NK-92 (cell line): Measurements from ENCODE around the gene TMEM250.

Experiments used
- DNase-seq: peaks from one replicate; lab custom pipeline; 2025; ENCODE audit not compliant: unreplicated experiment; lab: John Stamatoyannopoulos, UW

Gene TMEM250

DNA sequence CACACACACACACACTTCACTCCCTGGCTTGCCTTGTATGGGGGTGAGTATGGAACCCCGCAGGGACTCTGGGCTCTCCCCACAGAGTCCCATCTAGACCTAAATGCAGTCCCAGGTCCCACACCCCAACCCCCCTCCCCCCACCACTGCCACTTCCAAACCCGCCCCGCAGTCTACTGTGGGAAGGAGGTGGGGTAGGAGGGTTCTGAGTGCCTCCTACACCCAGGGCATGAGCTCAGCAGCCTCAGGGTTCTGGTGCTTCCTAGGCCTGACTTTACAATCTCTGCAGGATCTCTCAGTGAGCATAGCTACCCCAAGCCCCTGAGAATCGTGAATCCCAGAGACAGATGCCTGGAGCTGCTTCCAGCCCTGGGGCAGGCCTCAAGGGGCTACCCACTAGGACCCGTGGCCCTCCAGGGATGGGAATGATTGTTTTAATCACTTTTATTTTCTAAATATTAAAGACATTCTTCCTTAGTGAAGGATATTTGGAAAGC is 22.1 kb downstream of the TMEM250 start:
- DNase-seq, result no peak

DNA sequence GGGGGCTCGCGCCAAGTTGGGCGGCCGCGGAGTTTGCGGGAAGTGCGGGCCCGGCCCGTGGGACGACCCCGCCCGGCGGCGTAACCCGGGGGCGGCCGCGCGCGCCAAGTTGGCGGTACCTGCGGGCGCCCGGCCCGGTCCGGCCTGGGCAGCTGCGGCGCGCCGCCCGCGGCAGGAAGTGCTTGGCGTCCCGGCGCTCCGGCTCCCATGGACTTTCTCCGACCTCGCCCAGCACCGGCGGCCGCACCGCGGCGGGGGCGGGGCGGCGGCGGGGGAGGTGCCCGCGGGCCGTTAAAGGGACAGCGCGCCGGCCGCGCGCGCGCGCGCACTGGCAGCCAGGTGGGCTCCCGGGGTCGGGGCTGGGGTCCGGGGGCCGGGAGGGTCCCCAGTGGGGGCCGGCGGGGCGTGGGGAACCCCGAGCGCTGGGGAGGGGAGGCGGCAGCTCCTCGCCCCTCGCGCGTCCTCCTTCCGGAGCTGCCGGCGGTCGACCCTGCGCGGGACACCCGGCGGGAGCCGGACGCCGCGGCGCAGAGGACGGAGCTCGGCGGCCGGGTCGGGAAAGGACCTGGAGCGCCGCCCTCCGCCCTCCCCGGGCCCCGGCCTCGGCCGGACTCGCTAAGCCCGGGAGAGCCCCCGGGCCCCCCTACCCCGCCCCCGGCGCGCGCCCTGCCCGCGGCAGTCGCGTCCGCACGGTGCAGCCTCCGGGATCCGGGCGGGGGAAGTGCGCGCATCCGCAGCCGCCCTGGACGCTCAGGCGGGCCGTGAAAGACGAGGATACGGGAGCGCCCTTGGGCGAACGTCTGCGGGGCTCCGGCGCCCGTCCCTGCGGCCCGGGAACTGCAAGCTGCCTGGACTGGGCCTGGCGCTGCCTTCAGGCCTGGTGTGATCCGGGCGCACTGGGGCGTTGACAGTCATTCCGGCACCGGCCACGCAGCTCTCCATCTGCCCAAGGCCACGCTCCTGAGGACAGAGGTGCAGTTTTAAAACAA is 23.3 kb downstream of the TMEM250 start, which contains the start of gene NACC2:
Gene NACC2 (minus strand): TSS at position 220 of the 989 bp plus-strand sequence. CDS start 44,768 bp downstream, outside the sequence.
- DNase-seq, result no peak

DNA sequence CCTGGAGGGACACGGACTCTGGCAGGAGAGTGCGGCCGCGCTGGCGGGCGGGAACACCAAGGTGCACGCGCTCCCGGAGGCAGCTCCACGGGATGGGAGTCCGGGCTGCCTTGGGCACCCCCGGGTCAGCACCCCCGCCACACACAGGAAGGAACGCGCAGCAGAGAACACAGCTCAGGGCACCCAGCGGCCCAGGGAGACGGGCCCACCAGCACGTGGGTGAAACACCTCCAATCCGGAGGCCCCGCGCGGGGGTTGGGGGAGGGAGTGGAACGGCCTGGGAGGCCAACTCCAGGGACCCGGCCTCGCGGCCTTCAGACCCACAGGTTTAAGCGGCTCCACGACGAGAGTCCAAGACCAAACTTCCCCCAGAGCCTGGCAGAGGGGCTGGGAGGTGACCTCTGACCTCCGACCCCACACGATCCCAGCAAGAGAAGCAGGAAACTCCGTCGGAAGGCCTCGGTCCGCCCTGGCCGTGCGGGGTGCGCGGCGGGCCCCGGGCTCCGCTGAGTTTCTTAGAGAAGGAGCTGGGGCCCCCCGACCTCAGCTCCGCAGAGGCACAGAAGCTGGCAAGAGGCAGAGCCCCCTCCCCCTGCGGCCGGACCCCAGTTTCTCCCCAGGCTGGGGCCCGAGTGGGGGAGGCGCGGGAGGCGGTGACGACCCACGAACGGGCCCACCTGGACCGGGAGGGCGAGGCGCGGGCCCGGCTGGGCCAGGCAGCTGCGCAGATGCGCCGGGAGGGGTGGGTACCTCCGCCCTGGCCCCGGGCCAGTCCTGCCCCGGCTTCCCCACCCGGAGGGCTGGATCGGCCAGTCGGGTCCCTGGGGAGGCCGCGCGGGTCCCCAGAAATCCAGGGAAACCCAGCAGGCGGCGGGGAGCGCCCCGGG is 24.4 kb downstream of the TMEM250 start:
- no peak for DNase-seq

DNA sequence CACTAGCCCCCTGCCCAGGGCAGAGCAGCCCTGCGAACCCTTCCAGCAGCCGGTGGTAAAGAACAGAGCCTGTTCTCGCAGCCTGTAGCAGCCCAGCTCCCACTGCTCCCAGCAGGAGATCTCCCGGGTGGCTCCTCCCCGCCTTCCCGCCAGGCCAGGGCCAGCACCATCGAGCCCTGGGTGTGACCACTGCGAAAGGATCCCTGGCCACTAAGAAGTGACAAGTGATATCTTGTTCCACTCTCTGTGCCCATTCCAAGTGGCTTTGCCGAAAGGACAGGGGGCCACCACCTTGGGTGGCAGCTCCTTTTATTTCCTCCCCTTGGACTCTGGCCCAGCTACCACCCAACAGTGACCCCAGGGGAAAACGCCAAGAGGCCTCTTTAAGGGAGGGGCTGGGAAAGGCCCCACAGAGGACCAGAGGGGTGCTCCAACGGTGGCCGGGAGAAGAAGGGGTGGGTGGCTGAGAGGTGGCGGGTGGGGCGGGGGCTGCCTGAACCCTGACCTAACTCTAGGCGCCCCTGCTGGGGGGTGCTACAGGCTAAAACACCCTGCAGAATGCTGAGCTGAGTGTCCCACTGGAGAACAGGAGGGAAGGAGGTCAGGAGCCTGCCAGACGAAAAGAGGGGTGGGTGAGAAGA is 25.2 kb downstream of the TMEM250 start:
- DNase-seq, result no peak

DNA sequence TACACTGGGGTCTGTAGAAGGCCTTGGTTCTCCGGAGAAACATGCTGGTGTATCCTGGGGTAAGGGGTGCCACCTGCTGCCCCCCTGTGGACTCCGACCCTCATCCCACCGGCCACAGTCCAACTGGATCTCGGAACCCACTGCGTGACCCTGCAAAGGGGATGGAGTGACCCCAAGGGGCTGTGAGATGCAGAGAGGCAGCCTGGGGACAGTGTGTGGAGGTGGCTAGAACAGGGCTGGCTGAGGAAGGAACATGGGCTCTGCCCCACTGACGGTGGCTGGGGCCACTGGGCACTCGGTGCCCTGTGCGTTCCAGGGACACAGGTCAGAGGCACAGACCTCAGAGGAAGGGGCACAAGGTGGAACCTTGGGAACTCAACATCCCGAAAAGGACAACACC is 25.9 kb downstream of the TMEM250 start:
- DNase-seq, result no peak

DNA sequence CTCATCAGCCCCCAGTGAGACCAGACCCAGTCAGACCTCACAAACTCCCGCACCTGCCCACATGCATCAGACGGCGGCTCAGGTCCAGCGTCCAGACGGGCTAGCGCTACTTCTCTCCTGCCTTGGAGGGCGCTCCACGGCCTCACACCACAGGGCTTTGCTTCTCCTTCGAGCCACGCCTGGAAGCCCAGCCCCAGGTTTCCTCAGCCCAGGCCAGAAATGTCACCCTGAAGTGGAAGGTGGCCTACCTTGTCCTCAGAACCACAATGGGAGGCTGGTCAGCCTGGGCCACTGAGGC is 26.4 kb downstream of the TMEM250 start:
- no peak for DNase-seq

DNA sequence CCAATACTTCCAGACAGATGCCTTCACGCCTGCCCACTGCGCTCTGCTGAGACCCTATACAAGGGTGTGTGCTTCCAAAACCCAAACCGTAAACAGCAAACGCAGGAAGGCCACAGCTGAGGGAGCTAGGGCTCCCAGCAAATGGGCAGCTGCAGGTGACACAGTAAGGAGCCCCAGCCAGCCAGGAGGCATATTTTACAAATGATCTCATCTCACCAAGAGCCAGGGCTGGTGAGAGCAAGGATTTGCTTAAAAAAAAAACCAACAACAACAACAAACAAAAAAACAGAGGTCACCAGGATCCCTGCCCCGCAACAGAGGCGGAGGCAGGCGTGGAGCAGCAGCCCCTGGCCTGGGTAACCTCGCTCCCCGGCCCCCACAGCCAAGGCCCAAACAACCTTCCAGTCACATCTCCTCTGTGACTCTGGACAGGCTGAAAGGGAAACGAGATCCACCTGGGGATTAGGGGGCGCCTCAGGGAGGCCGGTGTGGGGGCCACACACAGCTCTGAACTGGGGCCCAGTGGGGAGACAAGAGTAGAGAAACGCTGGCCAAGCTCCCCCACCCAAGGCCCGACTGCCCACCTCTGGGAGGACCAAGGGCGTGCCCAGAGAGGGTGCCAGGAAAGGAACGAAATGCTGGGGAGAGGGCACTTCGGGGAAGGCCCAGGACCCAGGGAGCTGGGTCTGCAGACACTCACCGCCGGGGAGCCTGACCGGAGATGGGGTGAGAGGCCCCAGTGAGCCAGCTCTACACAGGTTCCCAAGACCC is 26.9 kb downstream of the TMEM250 start:
- DNase-seq, result no peak

DNA sequence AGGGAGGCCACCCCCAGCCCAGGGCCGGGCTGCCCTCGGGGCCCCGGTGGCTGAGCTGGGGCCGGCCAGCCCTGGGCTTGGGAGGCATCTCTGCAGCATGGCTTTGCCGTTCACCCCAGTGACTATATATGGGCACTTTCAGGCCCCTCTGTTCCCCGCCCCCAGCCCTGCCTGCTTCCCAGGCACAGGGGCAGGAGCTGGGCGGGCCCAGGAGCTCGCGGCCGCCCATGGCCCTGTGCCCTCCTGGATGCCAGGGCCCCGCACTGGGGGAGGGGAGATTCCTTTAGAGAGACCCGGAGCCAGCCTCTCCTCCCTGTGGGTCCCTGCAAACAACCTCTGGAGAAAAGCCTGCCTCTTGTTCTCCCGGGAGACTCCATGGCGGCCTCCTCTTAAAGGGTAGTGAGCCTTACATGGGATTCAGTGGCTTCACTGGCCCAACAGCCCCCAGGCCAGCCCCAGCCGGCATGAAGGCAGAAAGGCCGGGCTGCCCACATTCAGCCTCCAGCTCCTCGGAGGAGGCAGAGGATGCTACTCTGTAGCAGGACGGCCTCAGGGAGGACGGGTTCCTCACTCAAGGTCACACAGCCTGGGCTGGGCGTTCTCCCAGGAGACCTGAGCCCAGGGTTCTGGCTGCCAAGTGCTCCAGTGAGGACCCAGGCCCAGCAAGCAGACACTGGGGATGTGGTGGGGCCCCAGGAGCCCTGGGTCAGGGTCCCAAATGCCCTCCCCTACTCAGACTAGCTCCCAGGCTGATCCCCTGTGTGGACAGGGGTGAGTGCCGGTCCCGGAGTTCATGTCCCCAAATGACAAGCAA is 27.7 kb downstream of the TMEM250 start:
- no peak for DNase-seq

DNA sequence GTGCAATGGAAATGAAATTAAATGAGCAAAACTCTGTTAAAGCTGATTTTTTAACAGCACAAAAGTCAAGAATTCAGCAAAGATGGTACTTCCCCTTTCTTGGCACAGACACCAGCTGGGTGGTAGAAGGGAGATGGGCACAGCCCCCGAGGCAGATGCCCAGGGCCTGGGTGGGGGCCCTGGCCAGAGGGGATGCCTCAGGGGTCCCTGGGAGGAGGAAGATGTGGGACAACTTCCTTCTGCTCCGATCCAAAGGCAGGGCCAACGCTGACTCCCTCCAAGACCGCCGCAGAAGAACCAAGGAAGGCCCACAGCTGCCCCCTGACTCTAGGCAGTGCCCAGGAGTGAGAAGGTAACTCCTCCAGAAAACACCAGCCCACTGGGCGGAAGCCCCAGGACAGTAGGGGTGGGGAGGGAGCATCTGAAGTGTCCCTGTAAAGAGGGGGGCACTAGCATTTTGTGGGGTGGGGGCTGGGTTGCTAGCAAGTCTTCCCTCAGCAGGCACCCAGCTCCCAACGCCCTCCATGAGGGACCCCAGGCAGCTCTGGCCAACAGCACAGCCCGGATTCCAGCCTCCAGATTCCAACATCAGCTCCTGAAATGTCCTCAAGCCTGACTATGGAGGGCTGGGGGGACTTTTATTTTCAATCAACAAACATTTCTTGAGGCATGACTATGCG is 28.5 kb downstream of the TMEM250 start:
- DNase-seq, result no peak

DNA sequence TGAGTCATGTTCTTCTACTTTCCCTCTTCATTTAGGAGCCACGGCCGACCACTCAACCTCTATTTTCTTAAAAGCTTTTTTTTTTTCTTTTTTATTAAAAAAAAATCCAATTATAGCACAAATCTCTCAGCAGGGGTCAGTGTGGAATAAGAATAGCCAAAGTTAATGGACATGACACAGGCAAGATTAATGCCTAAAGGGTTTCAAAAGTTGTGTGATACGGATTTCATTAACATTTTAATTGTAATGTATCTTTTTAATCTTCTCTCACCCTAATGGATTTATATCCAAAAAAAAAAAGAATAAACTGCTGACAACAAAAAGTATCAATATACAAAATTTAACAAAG is 29.0 kb downstream of the TMEM250 start:
- no peak for DNase-seq

DNA sequence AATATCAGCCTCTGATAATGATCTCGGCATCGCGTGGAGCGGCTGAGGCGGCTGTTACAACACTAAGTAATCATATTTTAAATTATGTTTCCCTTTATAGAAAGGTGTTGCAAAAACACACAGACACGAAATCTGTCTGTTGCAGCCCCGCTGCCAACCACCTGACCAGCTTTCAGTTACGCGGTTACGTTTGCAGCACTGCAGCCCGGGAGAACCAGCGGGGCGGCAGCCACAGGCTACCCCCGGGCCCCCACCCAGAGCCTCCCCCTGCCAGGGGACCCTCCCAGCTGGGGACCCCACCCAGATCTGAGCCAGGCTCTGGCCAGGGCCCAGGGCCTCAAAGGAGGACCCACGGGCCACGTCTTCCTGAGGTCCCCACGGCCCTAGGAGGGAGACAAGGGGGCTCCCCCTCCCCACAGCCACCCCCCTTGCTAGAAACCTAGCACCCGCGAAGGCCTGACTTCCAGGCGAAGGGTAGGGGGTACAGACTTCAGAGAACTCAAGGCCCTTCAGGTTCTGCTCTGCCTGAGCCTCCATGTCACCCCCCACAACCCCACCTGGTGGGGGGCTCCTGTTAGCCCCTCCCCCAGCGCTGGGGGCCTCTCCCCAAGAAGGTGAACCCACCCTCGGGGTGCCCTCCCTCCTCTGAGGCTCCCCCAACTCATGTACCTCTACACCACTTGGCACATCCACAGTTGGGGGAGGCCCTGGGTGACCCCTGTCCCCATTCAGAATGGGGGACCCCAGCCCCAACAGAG is 29.6 kb downstream of the TMEM250 start:
- DNase-seq, result no peak

DNA sequence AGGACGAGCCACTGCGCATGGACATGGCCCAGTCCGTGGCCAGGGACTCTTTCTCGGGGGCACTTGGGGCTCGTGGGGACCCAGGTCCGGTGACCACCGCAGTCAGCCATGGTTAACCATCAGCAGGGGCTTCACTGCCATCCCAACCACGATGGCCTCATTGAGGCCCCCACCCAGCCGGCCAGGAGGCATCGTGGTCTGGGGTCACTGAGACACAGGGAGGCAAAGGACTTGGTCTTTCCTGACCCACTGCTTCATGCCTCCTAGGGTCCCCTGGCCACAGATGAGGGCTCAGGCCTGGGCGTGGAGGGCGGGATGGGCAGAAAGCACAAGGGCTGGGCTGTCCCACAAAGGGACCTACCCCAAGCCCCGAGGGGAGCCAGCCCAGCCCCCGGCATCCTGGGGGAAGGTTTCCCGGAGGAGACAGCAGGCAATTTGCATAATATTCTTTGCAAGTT is 30.2 kb downstream of the TMEM250 start:
- no peak for DNase-seq

DNA sequence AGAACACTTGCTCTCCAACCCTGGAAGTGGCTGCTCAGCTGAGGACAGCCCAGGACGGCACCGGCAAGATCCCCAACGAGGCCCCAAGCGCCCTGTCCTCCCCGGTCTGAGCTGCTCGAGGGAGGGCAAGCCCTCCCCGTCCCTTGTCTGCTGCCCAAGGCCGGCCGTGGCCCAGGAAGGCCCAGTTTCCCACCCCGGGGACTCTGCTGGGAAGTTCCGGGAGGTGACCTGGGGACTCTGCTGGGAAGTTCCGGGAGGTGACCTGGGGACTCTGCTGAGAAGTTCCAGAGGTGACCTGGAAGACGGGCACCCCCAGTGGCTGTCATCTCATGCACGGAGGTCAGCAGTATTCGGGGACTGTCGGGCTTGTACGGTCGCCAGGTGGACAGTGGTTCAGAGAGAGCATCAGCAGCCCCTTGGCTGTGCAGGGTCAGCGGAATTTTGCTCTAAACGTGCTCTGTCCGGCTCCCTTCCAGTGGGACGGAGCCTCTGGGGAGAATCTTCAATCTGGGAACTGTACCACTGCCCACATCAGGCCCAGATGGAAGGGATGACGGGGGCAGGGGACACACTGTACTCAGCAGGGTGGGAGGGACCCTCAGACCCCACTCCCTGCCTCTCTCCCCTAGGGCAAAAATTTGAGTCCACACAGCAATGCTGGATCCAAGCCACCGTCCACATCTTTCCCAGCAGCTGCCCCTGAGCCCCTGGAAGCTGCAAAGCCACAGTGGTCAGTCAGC is 30.8 kb downstream of the TMEM250 start:
- DNase-seq, result no peak

DNA sequence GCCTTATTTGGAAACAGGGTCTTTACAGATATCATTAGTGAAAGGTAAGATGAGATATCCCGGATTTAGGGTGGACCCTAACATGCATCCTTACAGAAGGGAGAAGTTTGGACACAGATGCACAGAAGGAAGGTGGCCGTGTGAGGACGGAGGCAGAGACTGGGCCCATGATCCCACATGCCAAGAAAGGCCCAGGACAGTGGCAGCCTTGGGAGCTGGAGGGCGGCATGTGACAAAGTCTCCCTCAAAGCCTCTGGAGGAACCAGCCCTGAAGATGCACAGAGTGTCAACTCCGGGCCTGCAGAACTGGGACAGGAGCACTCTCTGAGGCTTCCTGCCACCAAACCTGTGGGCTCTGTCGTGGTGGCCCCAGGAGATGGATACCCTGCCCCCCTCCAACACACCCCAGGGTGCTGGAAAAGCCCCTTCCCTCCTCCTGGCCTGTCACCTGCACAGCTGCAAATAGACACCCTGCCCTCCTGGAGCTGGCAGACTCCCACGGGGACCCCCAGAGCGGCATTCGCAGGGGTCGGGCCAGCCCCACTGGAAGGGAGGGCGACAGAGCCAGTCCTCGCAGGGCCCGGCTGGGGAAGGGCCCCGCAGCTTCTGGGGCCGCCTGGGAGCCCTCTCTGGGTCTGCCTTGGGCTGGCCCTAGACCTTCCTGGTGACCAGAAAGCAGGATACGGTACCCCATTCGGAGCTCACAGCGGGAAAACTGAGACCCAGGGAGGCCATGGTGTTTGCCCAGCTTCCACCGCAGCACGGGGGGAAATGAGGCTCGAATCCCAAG is 31.5 kb downstream of the TMEM250 start:
- no peak for DNase-seq

DNA sequence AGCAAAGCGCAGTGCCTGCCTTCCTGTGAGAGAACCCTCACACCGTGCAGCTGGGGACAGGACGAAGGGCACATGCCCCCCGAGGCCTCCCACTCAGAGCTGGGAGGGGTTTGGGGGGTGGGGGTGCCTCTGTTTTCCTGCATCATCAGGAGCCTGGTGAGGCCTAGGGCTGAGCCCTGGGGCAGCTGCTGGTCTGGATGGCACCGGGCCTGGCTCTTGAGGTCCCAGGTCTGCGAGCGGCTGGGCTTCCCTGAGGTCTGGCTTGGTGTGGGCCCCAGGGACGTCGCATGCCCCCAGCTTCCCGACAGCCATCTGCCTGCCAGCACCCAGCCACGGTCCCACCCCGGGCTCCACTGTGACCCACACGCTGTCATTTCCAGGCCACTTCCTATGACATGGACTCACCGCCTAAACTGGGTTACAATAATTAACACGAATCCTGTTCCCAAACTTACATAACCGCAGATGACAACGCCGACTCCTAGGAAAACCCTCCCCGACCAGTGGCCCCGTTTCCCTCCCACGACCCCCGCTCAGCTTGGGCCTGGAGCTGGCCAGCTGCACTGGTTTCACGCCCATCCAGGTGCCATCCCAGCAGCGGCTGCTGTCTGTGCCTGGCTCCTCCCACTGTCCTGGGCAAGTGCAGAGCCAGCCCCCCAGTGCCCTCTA is 32.3 kb downstream of the TMEM250 start:
- DNase-seq, result no peak

DNA sequence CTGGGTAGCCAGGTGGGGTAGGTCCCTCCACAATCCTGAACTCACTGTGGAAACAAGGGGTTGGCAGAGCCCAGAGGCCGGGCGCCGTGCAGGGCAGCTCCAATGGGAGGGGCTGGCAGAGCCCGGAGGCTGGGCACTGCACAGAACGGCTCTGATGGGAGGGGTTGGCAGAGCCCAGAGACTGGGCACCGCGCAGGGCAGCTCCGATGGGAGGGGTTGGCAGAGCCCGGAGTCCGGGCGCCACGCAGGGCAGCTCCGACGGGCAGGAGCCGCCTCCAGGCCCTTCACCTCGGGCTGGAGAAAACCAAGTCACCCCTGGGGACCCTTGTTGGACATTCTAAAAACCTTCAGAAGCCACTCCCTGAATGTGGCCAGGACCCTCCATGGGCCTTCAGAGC is 32.9 kb downstream of the TMEM250 start:
- no peak for DNase-seq
